Stomach smooth muscle (tissue), 2 donors: ENCODE data around the gene PLCB1.
"Not testable (repeated sequence)": the region's sequence is repeated elsewhere in the genome, so short reads cannot be mapped to it uniquely, and the experiment has no call there.

Experiments used
- H3K27ac ChIP-seq: one replicate; pipeline ENCODE4 v1.7.0; 2013; ENCODE audit warnings: mild to moderate bottlenecking, low read length, inconsistent platforms
- H3K27me3 ChIP-seq, 2 donors: one replicate each; pipeline ENCODE4 v1.7.0; 2013; ENCODE audit warnings: low read length in 2 of 2; ENCODE audit not compliant: insufficient read depth in 2 of 2, control insufficient read depth in 1 of 2
- H3K36me3 ChIP-seq, 2 donors: one replicate each; pipeline ENCODE4 v1.7.0; 2013; ENCODE audit warnings: low read length in 2 of 2; ENCODE audit not compliant: control insufficient read depth in 2 of 2, insufficient read depth in 2 of 2
- H3K4me1 ChIP-seq: one replicate; pipeline ENCODE4 v1.7.0; 2013; ENCODE audit warnings: low read length; ENCODE audit not compliant: control insufficient read depth, insufficient read depth
- H3K4me3 ChIP-seq, 2 donors: one replicate each; pipeline ENCODE4 v1.7.0; 2013; ENCODE audit warnings: low read length in 2 of 2
- H3K9ac ChIP-seq, 2 donors: one replicate each; pipeline ENCODE4 v1.7.0; 2013; ENCODE audit warnings: low read length in 2 of 2, mild to moderate bottlenecking in 1 of 2
- H3K9me3 ChIP-seq, 2 donors: one replicate each; pipeline ENCODE4 v1.7.0; 2013; ENCODE audit warnings: low read length in 2 of 2; ENCODE audit not compliant: control insufficient read depth in 2 of 2
- donor health status: healthy.
- donor health status: Pancreatic carcinoma.

Gene PLCB1

GRCh38 chr20:8443464-8444072 is 311.5 kb downstream of the PLCB1 start:
- no peaks in the 10 kb centered on the region for H3K27me3 ChIP-seq
- no peak overlapping the region for H3K27ac ChIP-seq
- H3K4me1 ChIP-seq, result peaks cover 3% of the 10 kb centered on the region
- no peaks in the 10 kb centered on the region for H3K36me3 ChIP-seq
- H3K9me3 ChIP-seq, result no peaks in the 10 kb centered on the region
- no peak overlapping the region for H3K4me3 ChIP-seq
- no peak overlapping the region for H3K9ac ChIP-seq

DNA sequence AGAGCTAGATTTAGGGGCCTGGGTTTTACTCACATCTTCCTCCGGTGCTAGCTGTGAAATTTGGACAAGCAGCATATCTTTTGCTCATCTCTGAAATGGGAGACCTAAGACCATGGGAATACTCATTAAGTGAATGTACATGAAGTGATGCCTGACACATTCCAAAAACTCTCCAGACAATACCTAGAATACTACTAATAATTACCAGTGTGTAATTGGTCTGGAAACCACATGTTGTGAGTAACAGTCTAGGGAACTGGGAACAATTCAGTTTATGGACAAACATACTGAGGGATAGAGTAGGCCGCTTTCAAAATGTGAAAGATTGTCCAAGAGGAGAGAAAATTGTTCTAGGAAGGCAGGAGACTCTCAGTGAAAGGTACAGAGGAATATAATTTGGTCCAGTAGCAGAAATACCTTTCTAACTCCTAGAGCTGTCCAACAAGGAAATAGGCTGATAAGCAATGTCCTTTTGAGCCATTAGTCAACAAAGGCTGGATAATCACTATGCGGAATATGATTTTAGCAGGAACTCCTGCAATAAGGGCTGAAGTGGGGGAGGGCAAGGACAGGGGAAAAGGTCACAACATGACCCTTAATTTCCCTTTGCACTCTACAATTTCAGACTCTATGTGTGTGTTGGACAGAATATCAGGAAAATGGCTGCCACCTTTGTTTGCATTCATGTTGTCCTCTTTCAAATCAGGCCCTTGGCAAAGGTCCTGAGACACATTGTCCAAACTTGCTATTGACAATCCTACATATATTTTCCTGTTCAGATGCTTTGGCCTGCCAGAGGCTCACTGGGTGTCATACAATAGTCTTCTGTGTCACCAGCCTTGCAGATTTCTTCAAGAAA is 315.4 kb downstream of the PLCB1 start:
- Histone ChIP-seq H3K4me1 (peaks cover 3% of the 10 kb centered on the region), H3K27ac (no peak overlapping the region), H3K27me3 (no peaks in the 10 kb centered on the region), H3K9ac (no peak overlapping the region), H3K9me3 (no peaks in the 10 kb centered on the region), H3K4me3 (no peak overlapping the region), H3K36me3 (no peaks in the 10 kb centered on the region)

DNA sequence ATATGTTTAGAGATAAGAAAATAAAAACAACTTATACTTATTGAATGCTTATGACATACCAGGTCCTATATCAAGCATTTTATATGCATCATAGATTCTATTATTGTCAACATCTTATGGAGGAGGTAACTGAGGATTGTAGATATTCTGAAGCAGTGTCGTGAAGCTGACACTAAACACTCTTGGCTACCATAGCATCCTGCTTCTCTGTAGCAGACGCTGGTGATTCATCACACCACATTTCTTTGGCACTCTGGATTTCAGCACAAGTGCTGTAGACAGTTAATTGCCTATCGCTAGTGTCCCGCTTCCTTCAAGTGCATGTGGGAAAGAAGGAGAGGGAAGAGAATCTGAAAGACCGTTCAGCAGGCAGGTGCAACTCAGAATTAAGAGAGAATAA is 317.1 kb downstream of the PLCB1 start:
- Histone ChIP-seq H3K4me1 (peaks cover 7% of the 10 kb centered on the region), H3K9ac (no peak overlapping the region), H3K9me3 (no peaks in the 10 kb centered on the region), H3K27ac (no peak overlapping the region), H3K27me3 (no peaks in the 10 kb centered on the region), H3K36me3 (no peaks in the 10 kb centered on the region), H3K4me3 (no peak overlapping the region)

DNA sequence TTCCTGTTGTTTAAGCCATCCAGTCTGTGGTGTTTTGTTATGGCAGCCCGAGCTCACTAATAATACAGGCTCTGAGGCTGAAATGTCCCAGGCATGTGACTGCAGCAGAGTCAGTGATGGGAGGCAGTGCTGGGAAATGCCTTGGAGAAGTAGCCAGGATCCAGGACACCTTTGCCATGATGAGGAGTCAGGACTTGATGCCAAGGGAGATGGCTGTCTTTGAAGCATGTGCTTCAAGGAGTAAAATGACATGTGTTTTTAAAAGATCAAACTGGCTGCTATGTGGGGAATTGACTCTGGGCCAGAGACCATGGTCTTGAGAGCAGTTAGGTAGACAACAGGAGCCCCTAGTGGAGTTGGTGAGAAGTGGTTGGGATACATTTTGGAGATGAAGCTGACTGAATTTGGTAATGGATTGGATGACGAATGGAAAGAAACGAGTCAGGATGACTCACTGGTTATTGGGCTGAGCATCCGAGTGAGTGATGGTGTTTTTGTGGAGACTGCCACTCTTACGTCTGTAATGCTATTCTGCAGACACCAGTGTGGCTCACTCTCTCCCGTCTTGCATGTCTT is 322.2 kb downstream of the PLCB1 start:
- Histone ChIP-seq H3K36me3 (no peaks in the 10 kb centered on the region), H3K27ac (no peak overlapping the region), H3K9me3 (no peaks in the 10 kb centered on the region), H3K4me3 (no peak overlapping the region), H3K4me1 (peaks cover 4% of the 10 kb centered on the region), H3K27me3 (no peaks in the 10 kb centered on the region), H3K9ac (no peak overlapping the region)

- Histone ChIP-seq H3K4me1 (peaks cover 4% of the 10 kb centered on the region), H3K9me3 (no peaks in the 10 kb centered on the region), H3K27me3 (no peaks in the 10 kb centered on the region), H3K27ac (no peak overlapping the region), H3K9ac (no peak overlapping the region), H3K4me3 (no peak overlapping the region), H3K36me3 (no peaks in the 10 kb centered on the region)
These were observed 324.7 kb downstream of the PLCB1 start for GRCh38 chr20:8456765-8457164.

GRCh38 chr20:8457978-8458377 is 325.9 kb downstream of the PLCB1 start:
- H3K36me3 ChIP-seq, result no peaks in the 10 kb centered on the region
- H3K4me3 ChIP-seq, result no peak overlapping the region
- H3K27ac ChIP-seq, result no peak overlapping the region
- H3K27me3 ChIP-seq, result no peaks in the 10 kb centered on the region
- no peak overlapping the region for H3K9ac ChIP-seq
- no peaks in the 10 kb centered on the region for H3K9me3 ChIP-seq
- peaks cover 4% of the 10 kb centered on the region for H3K4me1 ChIP-seq

DNA sequence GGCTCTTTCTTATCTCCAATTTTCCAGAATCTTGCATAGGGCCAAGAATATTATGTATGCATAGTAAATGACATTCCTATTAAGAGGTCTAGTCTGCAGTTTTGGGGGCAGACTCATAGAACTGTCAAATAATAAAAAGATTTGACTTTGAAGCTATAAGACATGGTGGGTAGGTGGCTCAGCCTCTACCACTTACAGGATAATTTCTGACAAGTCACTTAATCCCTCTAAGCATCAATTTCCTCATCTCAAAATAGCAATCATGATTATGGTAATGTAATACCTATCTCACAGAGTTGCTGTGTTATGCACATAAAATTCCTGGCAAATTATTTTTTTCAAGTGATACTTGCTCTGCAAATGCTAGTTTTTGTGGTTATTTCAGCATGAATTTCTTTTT is 329.1 kb downstream of the PLCB1 start:
- H3K9ac ChIP-seq, result no peak overlapping the region
- no peaks in the 10 kb centered on the region for H3K27me3 ChIP-seq
- H3K4me3 ChIP-seq, result no peak overlapping the region
- H3K4me1 ChIP-seq, result no peaks in the 10 kb centered on the region
- H3K36me3 ChIP-seq, result no peaks in the 10 kb centered on the region
- H3K27ac ChIP-seq, result no peak overlapping the region
- H3K9me3 ChIP-seq, result peaks cover 0 to 6% of the 10 kb centered on the region in 2 donors

DNA sequence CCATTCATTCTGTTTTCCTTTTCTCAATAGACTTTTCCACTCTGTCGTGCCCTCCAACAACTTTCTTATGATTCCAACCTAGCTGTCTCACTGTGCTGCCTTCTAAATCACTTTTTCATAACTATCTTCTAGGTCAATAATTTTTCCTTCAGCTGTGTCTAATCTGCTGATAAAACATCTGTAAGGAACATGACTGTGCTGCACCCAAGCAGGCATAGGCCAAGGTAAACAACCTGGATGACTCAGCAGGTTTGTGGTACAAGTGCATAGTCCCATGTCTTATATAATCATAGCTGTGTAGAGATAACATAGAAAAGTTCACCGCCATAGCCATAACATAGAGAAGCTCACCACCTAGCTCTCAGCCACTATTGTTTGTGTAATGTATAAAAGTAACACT is 332.3 kb downstream of the PLCB1 start:
- Histone ChIP-seq H3K9me3 (peaks cover 0 to 6% of the 10 kb centered on the region in 2 donors), H3K9ac (no peak overlapping the region), H3K4me3 (no peak overlapping the region), H3K27me3 (no peaks in the 10 kb centered on the region), H3K27ac (no peak overlapping the region), H3K4me1 (no peaks in the 10 kb centered on the region), H3K36me3 (no peaks in the 10 kb centered on the region)

GRCh38 chr20:8466781-8467180 is 334.7 kb downstream of the PLCB1 start:
- H3K4me3 ChIP-seq, H3K36me3 ChIP-seq, H3K27ac ChIP-seq, H3K9me3 ChIP-seq, H3K9ac ChIP-seq, H3K4me1 ChIP-seq, H3K27me3 ChIP-seq: not testable (repeated sequence)

- H3K36me3 ChIP-seq, result no peaks in the 10 kb centered on the region
- no peaks in the 10 kb centered on the region for H3K9me3 ChIP-seq
- H3K4me1 ChIP-seq, result no peaks in the 10 kb centered on the region
- H3K27ac ChIP-seq, result no peak overlapping the region
- no peak overlapping the region for H3K4me3 ChIP-seq
- no peak overlapping the region for H3K9ac ChIP-seq
- H3K27me3 ChIP-seq, result no peaks in the 10 kb centered on the region
These were observed 338.1 kb downstream of the PLCB1 start for GRCh38 chr20:8470156-8470555.

DNA sequence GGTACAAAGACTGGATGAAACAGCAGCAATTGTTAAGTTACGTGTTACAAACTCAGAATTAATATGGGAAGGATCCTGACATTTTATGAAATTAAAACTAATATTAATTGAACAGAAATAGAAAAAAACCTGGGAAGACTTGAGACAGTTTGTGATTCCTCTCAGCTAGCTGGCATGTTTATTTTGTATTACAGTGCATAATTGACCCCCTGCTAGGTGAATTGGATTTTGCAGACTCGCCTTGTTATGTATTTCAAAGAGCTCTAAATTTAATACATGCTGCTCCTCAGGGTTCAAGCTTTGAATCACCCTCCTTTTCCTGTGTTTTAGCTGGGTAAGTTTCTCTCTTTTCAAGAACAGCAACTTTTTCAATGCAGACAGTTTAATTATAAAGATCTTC is 339.4 kb downstream of the PLCB1 start:
- H3K9me3 ChIP-seq, result no peaks in the 10 kb centered on the region
- no peaks in the 10 kb centered on the region for H3K36me3 ChIP-seq
- H3K9ac ChIP-seq, result no peak overlapping the region
- H3K27ac ChIP-seq, result no peak overlapping the region
- no peaks in the 10 kb centered on the region for H3K27me3 ChIP-seq
- no peaks in the 10 kb centered on the region for H3K4me1 ChIP-seq
- H3K4me3 ChIP-seq, result no peak overlapping the region
